GM18873 (cell line): ENCODE data around the gene ZNF511.

Experiments used
- ATAC-seq: cut with Tn5 transposase; IDR thresholded peaks from one replicate; pipeline ENCODE4 v1.9.1; 2021; ENCODE audit warnings: mild to moderate bottlenecking, moderate library complexity, moderate number of reproducible peaks; ENCODE audit not compliant: unreplicated experiment, low FRiP score

The ZNF511 gene

GRCh38 chr10:133273534-133274143 lies 35.1 kb upstream of the ZNF511 start:
- ATAC-seq: no peak

GRCh38 chr10:133274751-133275683 lies 33.7 kb upstream of the ZNF511 start:
- ATAC-seq: peak; percentile 48

- ATAC-seq: peak; percentile 37
These were observed 33.0 kb upstream of the ZNF511 start for GRCh38 chr10:133275684-133276092.

- ATAC-seq: no peak
These were observed 32.6 kb upstream of the ZNF511 start for GRCh38 chr10:133276100-133276434.

GRCh38 chr10:133276435-133277201 lies 32.1 kb upstream of the ZNF511 start, which contains the start of gene ADAM8:
Gene ADAM8, minus strand, starts transcription at chr10:133276868. Its CDS starts 51 bp downstream, at chr10:133276817.
- no peak for ATAC-seq

GRCh38 chr10:133277277-133277992 lies 31.3 kb upstream of the ZNF511 start:
- ATAC-seq: no peak

GRCh38 chr10:133277993-133278576 lies 30.6 kb upstream of the ZNF511 start:
- ATAC-seq: no peak

GRCh38 chr10:133278577-133279265 lies 30.0 kb upstream of the ZNF511 start:
- ATAC-seq: peak; percentile 36

GRCh38 chr10:133279326-133280226 lies 29.1 kb upstream of the ZNF511 start:
- ATAC-seq: no peak

GRCh38 chr10:133280391-133281059 lies 28.2 kb upstream of the ZNF511 start:
- no peak for ATAC-seq

GRCh38 chr10:133281084-133281483 lies 27.6 kb upstream of the ZNF511 start:
- no peak for ATAC-seq

- no peak for ATAC-seq
These were observed 26.9 kb upstream of the ZNF511 start for GRCh38 chr10:133281628-133282372.

- no peak for ATAC-seq
These were observed 25.8 kb upstream of the ZNF511 start for GRCh38 chr10:133282846-133283390.

- ATAC-seq: no peak
These were observed 24.8 kb upstream of the ZNF511 start for GRCh38 chr10:133283931-133284330.

- no peak for ATAC-seq
These were observed 23.5 kb upstream of the ZNF511 start for GRCh38 chr10:133285217-133285616.

GRCh38 chr10:133286366-133286765 lies 22.3 kb upstream of the ZNF511 start:
- ATAC-seq: no peak
